ENCODE measurements around the gene TC2N. TPM values are rescaled to one million over a fixed set of nuclear protein-coding genes. Genes with fewer than 3 reads are reported as not detected.

The TC2N gene
- total and polyA plus RNA-seq, 9 of the 15 experiments (the other 6 are each of a cell fraction or from before 2014, with no cell fraction given) = 2.0 to 12.5 (median 7.3) TPM

DNA sequence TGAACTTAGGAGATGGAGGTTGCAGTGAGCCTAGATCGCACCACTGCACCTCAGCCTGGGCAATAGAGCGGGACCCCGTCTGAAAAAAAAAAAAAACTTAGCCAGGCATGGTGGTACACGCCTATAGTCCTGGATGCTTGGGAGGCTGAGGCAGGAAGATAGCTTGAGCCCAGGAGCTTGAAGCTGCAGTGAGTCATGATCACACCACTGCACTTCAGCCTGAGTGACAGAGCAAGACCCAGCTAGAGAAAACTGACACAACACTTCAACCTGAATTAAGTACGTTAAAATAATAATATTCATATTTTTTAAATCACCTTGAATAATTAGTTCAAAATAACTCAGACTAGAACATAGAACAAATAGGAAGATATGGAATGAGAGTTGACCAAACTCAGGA lies 129.7 kb downstream of the TC2N start:
- no TSS peak for BruUV-seq (replicated peaks)
- H3K27ac ChIP-seq (ENCODE audit: extremely low read depth, low read depth, low read length) = no peak overlapping the region
- 17% methylated on average over 3 of the region's 5 CpGs for WGBS (ENCODE audit: insufficient coverage, low coverage, missing lambda C conversion rate)
- DNase-seq (ENCODE audit: extremely low read depth in 1 of 4, low spot score in 3 of 4) (peak in 1 of 4 experiments; percentile 5), ATAC-seq (no peak), FAIRE-seq (no peak)
- intact Hi-C loops (cut with micrococcal nuclease) (no loop called here), in situ Hi-C loops (cut with MboI) (no loop called here)
- no peak overlapping the region for H3K4me2 ChIP-seq (ENCODE audit: insufficient read depth, low read length)
- no peaks in the 10 kb centered on the region; a peak in 1 of 5 replicates for H3K4me1 ChIP-seq (replicated peaks in 1 of 2; ENCODE audit: control insufficient read depth in 2 of 2, insufficient read depth in 2 of 2, low read length in 2 of 2)
- H4K20me1 ChIP-seq (replicated peaks; ENCODE audit: control insufficient read depth, insufficient read depth, low read length) = no peaks in the 10 kb centered on the region
- no peaks in the 10 kb centered on the region for H3K9me1 ChIP-seq (ENCODE audit: control insufficient read depth, insufficient read depth, low read length)
- no peak overlapping the region for H3K9ac ChIP-seq (ENCODE audit: insufficient read depth in 1 of 2, low read depth in 2 of 2, low read length in 2 of 2)
- H3K36me3 ChIP-seq (ENCODE audit: control insufficient read depth, insufficient read depth, low read length) = no peaks in the 10 kb centered on the region
- no peaks in the 10 kb centered on the region for H3K79me2 ChIP-seq (ENCODE audit: control insufficient read depth, insufficient read depth, low read length)
- no peaks in the 10 kb centered on the region for H3K9me3 ChIP-seq (replicated peaks; ENCODE audit: control insufficient read depth, insufficient read depth, low read depth, low read length)
- ChIA-PET CTCF (ENCODE audit: low intra/inter-chr PET ratio) (no interaction called here), POLR2A (no interaction called here)
- H2AFZ ChIP-seq (ENCODE audit: low read depth, low read length) = no peak overlapping the region
- H3K4me3 ChIP-seq = no peak overlapping the region
- no peaks in the 10 kb centered on the region for H3K27me3 ChIP-seq (ENCODE audit: control insufficient read depth in 2 of 2, insufficient read depth in 2 of 2, low read length in 2 of 2)
- TF ChIP-seq, protein P1, sequence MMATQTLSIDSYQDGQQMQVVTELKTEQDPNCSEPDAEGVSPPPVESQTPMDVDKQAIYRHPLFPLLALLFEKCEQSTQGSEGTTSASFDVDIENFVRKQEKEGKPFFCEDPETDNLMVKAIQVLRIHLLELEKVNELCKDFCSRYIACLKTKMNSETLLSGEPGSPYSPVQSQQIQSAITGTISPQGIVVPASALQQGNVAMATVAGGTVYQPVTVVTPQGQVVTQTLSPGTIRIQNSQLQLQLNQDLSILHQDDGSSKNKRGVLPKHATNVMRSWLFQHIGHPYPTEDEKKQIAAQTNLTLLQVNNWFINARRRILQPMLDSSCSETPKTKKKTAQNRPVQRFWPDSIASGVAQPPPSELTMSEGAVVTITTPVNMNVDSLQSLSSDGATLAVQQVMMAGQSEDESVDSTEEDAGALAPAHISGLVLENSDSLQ (IDR thresholded peaks at IDR 0.05) = peak; percentile 52; the same call in 1 of the 2 replicates
- no peak for TF ChIP-seq ZFP36 (IDR thresholded peaks at IDR 0.05; ENCODE audit: low read depth, low read length, partially characterized antibody)
- TF ChIP-seq, protein P2, sequence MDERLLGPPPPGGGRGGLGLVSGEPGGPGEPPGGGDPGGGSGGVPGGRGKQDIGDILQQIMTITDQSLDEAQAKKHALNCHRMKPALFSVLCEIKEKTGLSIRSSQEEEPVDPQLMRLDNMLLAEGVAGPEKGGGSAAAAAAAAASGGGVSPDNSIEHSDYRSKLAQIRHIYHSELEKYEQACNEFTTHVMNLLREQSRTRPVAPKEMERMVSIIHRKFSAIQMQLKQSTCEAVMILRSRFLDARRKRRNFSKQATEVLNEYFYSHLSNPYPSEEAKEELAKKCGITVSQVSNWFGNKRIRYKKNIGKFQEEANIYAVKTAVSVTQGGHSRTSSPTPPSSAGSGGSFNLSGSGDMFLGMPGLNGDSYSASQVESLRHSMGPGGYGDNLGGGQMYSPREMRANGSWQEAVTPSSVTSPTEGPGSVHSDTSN (CRISPR knock-in tag; IDR thresholded peaks at IDR 0.05; ENCODE audit: low read depth) = 0 out of 2 replicates have a peak, but pooled peaks have one; percentile 35
- TF ChIP-seq, protein P2 (tag; conservative IDR thresholded peaks at IDR 0.05; ENCODE audit: low read depth) = no peak
- TF ChIP-seq, protein P3, sequence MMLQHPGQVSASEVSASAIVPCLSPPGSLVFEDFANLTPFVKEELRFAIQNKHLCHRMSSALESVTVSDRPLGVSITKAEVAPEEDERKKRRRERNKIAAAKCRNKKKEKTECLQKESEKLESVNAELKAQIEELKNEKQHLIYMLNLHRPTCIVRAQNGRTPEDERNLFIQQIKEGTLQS (IDR thresholded peaks at IDR 0.05) = peak; percentile 27; the same call in 1 of the 2 replicates
- TF ChIP-seq, protein P3 (CRISPR knock-in tag; conservative IDR thresholded peaks at IDR 0.05) = no peak
- peak; percentile 30; the same call in 1 of the 2 replicates for TF ChIP-seq FOSL1 (tag; conservative IDR thresholded peaks at IDR 0.05)
- TF ChIP-seq JUND (IDR thresholded peaks at IDR 0.05; ENCODE audit: borderline replicate concordance, low read depth, low read length) = peak; percentile 49; the same call in 1 of the 2 replicates
- 0 out of 3 replicates have a peak, but pooled peaks have one; percentile 15 for TF ChIP-seq JUND (tag; IDR thresholded peaks at IDR 0.05; ENCODE audit: borderline replicate concordance, low read depth, low read length)
- TF ChIP-seq, protein P4, sequence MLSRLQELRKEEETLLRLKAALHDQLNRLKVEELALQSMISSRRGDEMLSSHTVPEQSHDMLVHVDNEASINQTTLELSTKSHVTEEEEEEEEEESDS (CRISPR knock-in tag; IDR thresholded peaks at IDR 0.05) = no peak
- peak; percentile 43; the same call in 1 of the 2 replicates for TF ChIP-seq DMBX1 (CRISPR knock-in tag; IDR thresholded peaks at IDR 0.05; ENCODE audit: borderline replicate concordance)
